C4-2B (cell line): ENCODE measurements around the gene DACT1.

ENCODE experiments used
- CTCF ChIP-seq: fragments of 450-650 bp; conservative IDR thresholded peaks from 2 replicates; pipeline ENCODE4 v1.5.1; 2017; ENCODE audit warnings: mild to moderate bottlenecking
- ZFX ChIP-seq: fragments of 450-650 bp; IDR thresholded peaks from 2 replicates; pipeline ENCODE4 v1.6.1; 2017

GRCh38 chr14:58671436-58671835 lies 33.7 kb downstream of the DACT1 start:
- TF ChIP-seq CTCF, result no peak
- TF ChIP-seq ZFX, result no peak
